ENCODE data around the gene CCDC88C.

DNA sequence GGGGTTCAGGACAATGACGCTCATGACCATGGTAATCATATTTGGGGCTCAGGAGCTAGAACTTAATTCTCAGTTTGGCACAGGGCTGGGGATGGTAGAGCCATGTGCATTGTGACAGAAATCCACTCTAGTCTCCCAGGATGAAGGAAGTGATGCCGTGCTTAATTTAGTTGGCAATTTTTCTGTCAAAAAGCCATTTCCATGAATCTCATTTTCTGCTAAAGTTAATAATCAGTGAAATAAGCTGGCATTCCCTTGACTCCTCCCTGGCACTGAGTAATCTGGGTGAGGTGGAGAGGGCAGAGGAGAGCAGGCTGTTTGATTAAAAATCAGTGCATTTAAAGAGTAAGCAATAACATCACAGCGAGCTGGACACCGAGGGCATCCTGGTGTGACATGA is 128.2 kb downstream of the CCDC88C start:
- TF ChIP-seq, protein P1, sequence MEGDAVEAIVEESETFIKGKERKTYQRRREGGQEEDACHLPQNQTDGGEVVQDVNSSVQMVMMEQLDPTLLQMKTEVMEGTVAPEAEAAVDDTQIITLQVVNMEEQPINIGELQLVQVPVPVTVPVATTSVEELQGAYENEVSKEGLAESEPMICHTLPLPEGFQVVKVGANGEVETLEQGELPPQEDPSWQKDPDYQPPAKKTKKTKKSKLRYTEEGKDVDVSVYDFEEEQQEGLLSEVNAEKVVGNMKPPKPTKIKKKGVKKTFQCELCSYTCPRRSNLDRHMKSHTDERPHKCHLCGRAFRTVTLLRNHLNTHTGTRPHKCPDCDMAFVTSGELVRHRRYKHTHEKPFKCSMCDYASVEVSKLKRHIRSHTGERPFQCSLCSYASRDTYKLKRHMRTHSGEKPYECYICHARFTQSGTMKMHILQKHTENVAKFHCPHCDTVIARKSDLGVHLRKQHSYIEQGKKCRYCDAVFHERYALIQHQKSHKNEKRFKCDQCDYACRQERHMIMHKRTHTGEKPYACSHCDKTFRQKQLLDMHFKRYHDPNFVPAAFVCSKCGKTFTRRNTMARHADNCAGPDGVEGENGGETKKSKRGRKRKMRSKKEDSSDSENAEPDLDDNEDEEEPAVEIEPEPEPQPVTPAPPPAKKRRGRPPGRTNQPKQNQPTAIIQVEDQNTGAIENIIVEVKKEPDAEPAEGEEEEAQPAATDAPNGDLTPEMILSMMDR (IDR thresholded peaks at IDR 0.05) = no peak
- TF ChIP-seq EZH2 (IDR thresholded peaks at IDR 0.05) = no peak
